CD4-positive, alpha-beta memory T cell (primary cell): ENCODE data around the gene ACP7. TPM values are rescaled to one million over a fixed set of nuclear protein-coding genes. Genes with fewer than 3 reads are reported as not detected.

Experiments used
- CTCF ChIA-PET: fragments of 350-600 bp; sonication (Branson Sonifier 250); formaldehyde crosslinking; loops from one replicate; lab custom pipeline; 2021; ENCODE audit warnings: inconsistent platforms; ENCODE audit not compliant: partially characterized antibody; lab: Charles Lee
- POLR2A ChIA-PET: fragments of 350-600 bp; sonication (Branson Sonifier 250); formaldehyde crosslinking; loops from one replicate; lab custom pipeline; 2021; ENCODE audit not compliant: partially characterized antibody; lab: Charles Lee
- DNase-seq, 5 donors: peaks; one replicate each; pipeline versions ENCODE4 v3.0.0 to v3.0.0-alpha.2; 2020 to 2022; ENCODE audit warnings: mixed read lengths in 1 of 5
- H3K27ac ChIP-seq: one replicate; pipeline ENCODE4 v1.7.0; 2013; ENCODE audit warnings: low read depth, low read length
- H3K27me3 ChIP-seq: 2 replicates; pipeline ENCODE4 v1.7.0; 2013; ENCODE audit warnings: mild to moderate bottlenecking, low read length, moderate library complexity; ENCODE audit not compliant: insufficient read depth
- H3K36me3 ChIP-seq: 2 replicates; pipeline ENCODE4 v1.7.0; 2013; ENCODE audit warnings: mild to moderate bottlenecking, low read length, moderate library complexity; ENCODE audit not compliant: insufficient read depth
- H3K4me1 ChIP-seq: 2 replicates; pipeline ENCODE4 v1.7.0; 2013; ENCODE audit warnings: mild to moderate bottlenecking, low read length, moderate library complexity; ENCODE audit not compliant: insufficient read depth
- H3K4me3 ChIP-seq, 2 donors: one replicate each; pipeline ENCODE4 v1.7.0; 2013; ENCODE audit warnings: low read length in 2 of 2, mild to moderate bottlenecking in 1 of 2
- H3K9me3 ChIP-seq, 2 donors: one replicate each; pipeline ENCODE4 v1.7.0; 2013; ENCODE audit warnings: low read length in 2 of 2, control low read depth in 1 of 2; ENCODE audit not compliant: control insufficient read depth in 1 of 2
- H3K27ac Mint-ChIP-seq, 7 donors: one replicate each; pipeline ENCODE4 v1.8.0; 2020 to 2021; ENCODE audit warnings: mixed read lengths in 7 of 7, mild to moderate bottlenecking in 6 of 7, inconsistent platforms in 3 of 7, moderate library complexity in 3 of 7
- H3K27me3 Mint-ChIP-seq, 2 donors: one replicate each; pipeline ENCODE4 v1.8.0; 2020 to 2021; ENCODE audit warnings: mixed read lengths in 2 of 2
- H3K36me3 Mint-ChIP-seq, 2 donors: one replicate each; pipeline ENCODE4 v1.8.0; 2020 to 2021; ENCODE audit warnings: mixed read lengths in 2 of 2, inconsistent platforms in 1 of 2, mild to moderate bottlenecking in 1 of 2
- H3K4me1 Mint-ChIP-seq, 4 donors: one replicate each; pipeline ENCODE4 v1.8.0; 2020 to 2021; ENCODE audit warnings: mixed read lengths in 4 of 4, mild to moderate bottlenecking in 1 of 4
- H3K4me3 Mint-ChIP-seq, 8 donors: one replicate each; pipeline ENCODE4 v1.8.0; 2020 to 2021; ENCODE audit warnings: mixed read lengths in 8 of 8, mild to moderate bottlenecking in 7 of 8, moderate library complexity in 6 of 8, inconsistent platforms in 3 of 8
- H3K9me3 Mint-ChIP-seq, 8 donors: one replicate each; pipeline ENCODE4 v1.8.0; 2020 to 2021; ENCODE audit warnings: mixed read lengths in 8 of 8, mild to moderate bottlenecking in 5 of 8, inconsistent platforms in 3 of 8, moderate library complexity in 1 of 8
- intact Hi-C: fragments of 100-400 bp; cut with micrococcal nuclease; formaldehyde crosslinking; loops from one replicate; pipeline ENCODE4 v1.15.1; 2023
- polyA plus RNA-seq, 2 donors: library from polyadenylated mRNA; unstranded; fragments of 300-500 nt; fragmentation: Illumina TruSeq; gene quantifications; one replicate each; pipeline ENCODE4 v1.2.3, GENCODE V29; 2021
- total RNA-seq, 2 experiments: library from RNA; stranded (reverse); gene quantifications; one replicate each; pipeline ENCODE4 v1.2.3, GENCODE V29; 2021

ACP7 gene
- total and polyA plus RNA-seq, 4 experiments from 2014 or later = 0.14 TPM; not detected in 3

DNA sequence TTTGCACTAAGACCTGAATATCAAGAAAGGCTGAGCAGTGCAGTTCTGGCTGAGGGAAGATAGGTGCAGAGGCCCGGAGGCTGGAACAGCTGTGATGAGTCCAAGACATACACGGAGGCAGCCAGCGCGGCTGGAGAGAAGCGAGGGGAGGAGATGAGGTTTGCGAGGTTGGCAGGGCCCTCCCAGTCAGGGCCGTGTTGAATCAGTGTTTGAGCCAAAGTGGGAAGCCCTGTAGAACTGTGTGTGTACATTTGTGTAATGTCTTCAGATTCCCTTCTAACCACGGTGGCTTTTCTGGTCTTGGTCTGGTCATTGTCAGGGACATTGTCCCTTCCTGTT is 76.3 kb downstream of the ACP7 start:
- H3K27ac Mint-ChIP-seq = peak overlapping the region in 3 of 7 donors; percentile 53 to 82 (median 66)

More for the DNA sequence above, 76.3 kb downstream of the ACP7 start:
- no peak overlapping the region for H3K4me3 ChIP-seq
- H3K27ac ChIP-seq = no peak overlapping the region
- Mint-ChIP-seq H3K27me3 (no peaks in the 10 kb centered on the region), H3K4me1 (peaks cover 12 to 26% (median 18%) of the 10 kb centered on the region in 4 donors), H3K36me3 (no peaks in the 10 kb centered on the region), H3K4me3 (no peak overlapping the region), H3K9me3 (no peaks in the 10 kb centered on the region)
- H3K9me3 ChIP-seq = no peaks in the 10 kb centered on the region
- ChIA-PET CTCF (no interaction called here), POLR2A (no interaction called here)
- H3K27me3 ChIP-seq = no peaks in the 10 kb centered on the region
- intact Hi-C loops = no loop called here
- H3K4me1 ChIP-seq = peaks cover 4% of the 10 kb centered on the region
- no peaks in the 10 kb centered on the region for H3K36me3 ChIP-seq
- no peak for DNase-seq

Other genes with a start within 250 kb of the ACP7 start
- 100 to 1,000 TPM; 329 to 351 TPM for gene HNRNPL, start 234.4 kb upstream of the ACP7 start, total RNA-seq
- 10 to 100 TPM; 15.2 to 76.0 TPM for gene HNRNPL, start 234.4 kb upstream of the ACP7 start, polyA plus RNA-seq
- 10 to 100 TPM; 64.4 to 65.9 TPM for gene RINL, start 206.1 kb upstream of the ACP7 start, total RNA-seq
- 10 to 100 TPM; 20.9 to 53.3 TPM for gene RINL, start 206.1 kb upstream of the ACP7 start, polyA plus RNA-seq
- gene SIRT2, start 184.8 kb upstream of the ACP7 start, total RNA-seq = 10 to 100 TPM; 47.0 to 50.0 TPM
- gene SIRT2, start 184.8 kb upstream of the ACP7 start, polyA plus RNA-seq = 10 to 100 TPM; 39.0 to 51.7 TPM
- 10 to 100 TPM; 23.9 to 26.0 TPM for gene NFKBIB, start 184.4 kb upstream of the ACP7 start, total RNA-seq
- 10 to 100 TPM in 1 of 2 donors, 1 to 10 TPM in 1; 7.2 to 15.2 TPM for gene NFKBIB, start 184.4 kb upstream of the ACP7 start, polyA plus RNA-seq
- gene CCER2, start 172.2 kb upstream of the ACP7 start, total RNA-seq = under 1 TPM; 0.42 to 0.79 TPM
- not detected for gene CCER2, start 172.2 kb upstream of the ACP7 start, polyA plus RNA-seq
- 10 to 100 TPM; 17.0 to 20.2 TPM for gene SARS2, start 153.6 kb upstream of the ACP7 start, total RNA-seq
- gene SARS2, start 153.6 kb upstream of the ACP7 start, polyA plus RNA-seq = 10 to 100 TPM in 1 of 2 donors, 1 to 10 TPM in 1; 9.6 to 14.0 TPM
- 10 to 100 TPM; 25.2 to 26.9 TPM for gene MRPS12, start 153.4 kb upstream of the ACP7 start, total RNA-seq
- gene MRPS12, start 153.4 kb upstream of the ACP7 start, polyA plus RNA-seq = 100 to 1,000 TPM in 1 of 2 donors, 10 to 100 TPM in 1; 76.4 to 118 TPM
- not detected for gene FBXO17, start 108.6 kb upstream of the ACP7 start, total RNA-seq
- gene FBXO17, start 108.6 kb upstream of the ACP7 start, polyA plus RNA-seq = not detected
- gene FBXO27, start 51.8 kb upstream of the ACP7 start, total RNA-seq = under 1 TPM; 0.64 to 0.86 TPM
- 1 to 10 TPM in 1 of 2 donors, under 1 TPM in 1; 0.42 to 1.4 TPM for gene FBXO27, start 51.8 kb upstream of the ACP7 start, polyA plus RNA-seq
- gene PAK4, start 41.4 kb downstream of the ACP7 start, total RNA-seq = 10 to 100 TPM; 13.1 to 15.7 TPM
- gene PAK4, start 41.4 kb downstream of the ACP7 start, polyA plus RNA-seq = 1 to 10 TPM; 1.3 to 2.9 TPM
- not detected for gene NCCRP1, start 112.6 kb downstream of the ACP7 start, total RNA-seq
- gene NCCRP1, start 112.6 kb downstream of the ACP7 start, polyA plus RNA-seq = not detected
- gene SYCN, start 119.9 kb downstream of the ACP7 start, total RNA-seq = not detected
- not detected for gene SYCN, start 119.9 kb downstream of the ACP7 start, polyA plus RNA-seq
- gene IFNL3, start 160.6 kb downstream of the ACP7 start, total RNA-seq = not detected
- not detected for gene IFNL3, start 160.6 kb downstream of the ACP7 start, polyA plus RNA-seq
- gene IFNL4, start 164.5 kb downstream of the ACP7 start, total RNA-seq = not detected
- not detected for gene IFNL4, start 164.5 kb downstream of the ACP7 start, polyA plus RNA-seq
- gene IFNL2, start 184.0 kb downstream of the ACP7 start, total RNA-seq = not detected
- gene IFNL2, start 184.0 kb downstream of the ACP7 start, polyA plus RNA-seq = not detected
- not detected for gene IFNL1, start 212.0 kb downstream of the ACP7 start, total RNA-seq
- 1 to 10 TPM in 1 of 2 donors, not detected in 1; 1.6 TPM for gene IFNL1, start 212.0 kb downstream of the ACP7 start, polyA plus RNA-seq
- 1 to 10 TPM; 8.4 to 8.5 TPM for gene LRFN1, start 236.5 kb downstream of the ACP7 start, total RNA-seq
- gene LRFN1, start 236.5 kb downstream of the ACP7 start, polyA plus RNA-seq = 1 to 10 TPM; 2.0 to 4.5 TPM